OCI-LY7 (cell line): ENCODE measurements around the gene NPM1. TPM values are rescaled to one million over a fixed set of nuclear protein-coding genes. Genes with fewer than 3 reads are reported as not detected.
"Not testable (repeated sequence)": the region's sequence is repeated elsewhere in the genome, so short reads cannot be mapped to it uniquely, and the experiment has no call there.

Source experiments
- BruUV-seq: library from RNA; stranded (reverse); fragments of 400-500 nt; replicated peaks from 2 replicates; lab custom pipeline; 2021; lab: Mats Ljungman, UMichigan
- CTCF ChIA-PET: fragments of 300-600 bp; sonication (Branson Sonifier 250); formaldehyde crosslinking; loops from one replicate; lab custom pipeline; 2022; ENCODE audit warnings: antibody characterized with exemption; ENCODE audit not compliant: unreplicated experiment; lab: Charles Lee
- POLR2A ChIA-PET: fragments of 300-600 bp; sonication (Branson Sonifier 250); formaldehyde crosslinking; loops from one replicate; lab custom pipeline; 2022; ENCODE audit warnings: antibody characterized with exemption; lab: Charles Lee
- DNase-seq: peaks from one replicate; pipeline ENCODE4 v3.0.0-alpha.2; 2015; ENCODE audit warnings: low spot score
- H2AFZ ChIP-seq: fragments of 200-600 bp; sonication (generic), shearing (Covaris generic); 2 replicates; pipeline ENCODE4 v1.6.1; 2014; ENCODE audit warnings: mild to moderate bottlenecking, antibody characterized with exemption, low read length, moderate library complexity
- H3K27ac ChIP-seq: fragments of 200-600 bp; sonication (generic); 2 replicates; pipeline ENCODE4 v1.5.1; 2014; ENCODE audit warnings: mixed run types, low read depth, mild to moderate bottlenecking, moderate library complexity, low read length, inconsistent platforms; ENCODE audit not compliant: poor library complexity, severe bottlenecking
- H3K36me3 ChIP-seq: fragments of 200-600 bp; sonication (generic); 2 replicates; pipeline ENCODE4 v1.6.1; 2014; ENCODE audit warnings: mild to moderate bottlenecking, antibody characterized with exemption, low read length, moderate library complexity, mixed read lengths; ENCODE audit not compliant: insufficient read depth
- H3K4me1 ChIP-seq: fragments of 200-600 bp; sonication (generic); 2 replicates; pipeline ENCODE4 v1.5.1; 2014; ENCODE audit warnings: mild to moderate bottlenecking, low read length; ENCODE audit not compliant: insufficient read depth, poor library complexity, severe bottlenecking
- H3K4me2 ChIP-seq: fragments of 200-600 bp; sonication (generic); 2 replicates; pipeline ENCODE4 v1.6.1; 2014; ENCODE audit warnings: mild to moderate bottlenecking, low read length
- H3K4me3 ChIP-seq: fragments of 200-600 bp; sonication (generic); 2 replicates; pipeline ENCODE4 v1.5.1; 2014; ENCODE audit warnings: mild to moderate bottlenecking, low read depth, low read length; ENCODE audit not compliant: poor library complexity, severe bottlenecking
- H3K79me2 ChIP-seq: fragments of 200-600 bp; sonication (generic); 2 replicates; pipeline ENCODE4 v1.6.1; 2016; ENCODE audit warnings: low read depth, mild to moderate bottlenecking, low read length, moderate library complexity, mixed read lengths; ENCODE audit not compliant: insufficient read depth
- H3K9me2 ChIP-seq: fragments of 200-600 bp; sonication (generic); 2 replicates; pipeline ENCODE4 v1.6.1; 2016; ENCODE audit warnings: mild to moderate bottlenecking, low read length, mixed read lengths; ENCODE audit not compliant: insufficient read depth
- H3K9me3 ChIP-seq: fragments of 200-600 bp; sonication (generic); 2 replicates; pipeline ENCODE4 v1.6.1; 2014; ENCODE audit warnings: mild to moderate bottlenecking, mixed run types, low read length, mixed read lengths
- H4K20me1 ChIP-seq: fragments of 200-600 bp; sonication (generic); 2 replicates; pipeline ENCODE4 v1.6.1; 2014; ENCODE audit warnings: mild to moderate bottlenecking, antibody characterized with exemption, low read length, moderate library complexity, mixed read lengths; ENCODE audit not compliant: insufficient read depth
- CTCF ChIP-seq: fragments of 200-600 bp; sonication (generic); conservative IDR thresholded peaks from 2 replicates; pipeline ENCODE4 v1.5.1; 2014; ENCODE audit warnings: mild to moderate bottlenecking, antibody characterized with exemption, low read length, moderate library complexity, mixed read lengths
- EZH2phosphoT487 ChIP-seq: fragments of 200-600 bp; sonication (generic); IDR thresholded peaks from 2 replicates; pipeline ENCODE4 v1.6.1; 2018; ENCODE audit warnings: low read depth, borderline replicate concordance, mild to moderate bottlenecking, mixed run types, antibody characterized with exemption, low read length, moderate library complexity, mixed read lengths
- intact Hi-C: fragments of 100-400 bp; cut with micrococcal nuclease; formaldehyde crosslinking; loops from one replicate; pipeline ENCODE4 v1.10.0; 2022; ENCODE audit not compliant: unreplicated experiment
- total RNA-seq, 2 experiments: library from RNA; depleted of rRNA in 1 of 2; stranded (reverse); fragments of >200 nt in 1 of 2; shearing (Covaris generic) in 1 of 2; gene quantifications; 2 replicates each; pipeline ENCODE4 v1.2.3, GENCODE V29; 2014 to 2022

Gene NPM1
- total RNA-seq, 2 experiments from 2014 or later: 1,091 to 2,027 TPM

DNA sequence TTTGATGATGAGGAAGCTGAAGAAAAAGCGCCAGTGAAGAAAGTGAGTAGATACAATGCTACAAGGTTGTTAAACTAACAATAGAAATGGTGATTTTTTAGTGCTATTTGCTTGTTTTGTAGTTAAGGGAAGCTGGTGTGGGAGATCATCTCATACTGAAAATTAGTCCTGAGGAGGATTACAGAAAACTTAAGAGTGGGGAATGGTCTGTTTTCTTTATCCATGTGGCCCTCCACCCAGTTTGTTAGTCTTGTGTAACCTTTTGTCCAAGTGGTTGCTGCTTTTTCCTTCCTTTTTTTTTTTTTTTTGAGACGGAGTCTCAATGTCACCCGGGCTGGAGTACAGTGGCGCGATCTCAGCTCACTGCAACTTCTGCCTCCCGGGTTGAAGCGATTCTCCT lies 12.5 kb downstream of the NPM1 start:
- H3K4me2 ChIP-seq: no peak overlapping the region
- H3K4me1 ChIP-seq: no peaks in the 10 kb centered on the region
- no TSS peak for BruUV-seq
- no peak for DNase-seq
- no peak overlapping the region for H2AFZ ChIP-seq
- H4K20me1 ChIP-seq: peaks cover 62% of the 10 kb centered on the region
- H3K27ac ChIP-seq: no peak overlapping the region
- H3K9me2 ChIP-seq: no peaks in the 10 kb centered on the region
- intact Hi-C loops: no loop called here
- H3K4me3 ChIP-seq: no peak overlapping the region
- POLR2A ChIA-PET: interaction anchor here (0.9 kb wide), 1 partner anchor 12 kb away, joined by 6 read pairs; the partner anchor contains the start of gene NPM1
- H3K79me2 ChIP-seq: peaks cover 73% of the 10 kb centered on the region
- no peak for TF ChIP-seq EZH2phosphoT487
- no peak for TF ChIP-seq CTCF
- CTCF ChIA-PET: no interaction called here
- no peaks in the 10 kb centered on the region for H3K9me3 ChIP-seq
- H3K36me3 ChIP-seq: peaks cover 76% of the 10 kb centered on the region

DNA sequence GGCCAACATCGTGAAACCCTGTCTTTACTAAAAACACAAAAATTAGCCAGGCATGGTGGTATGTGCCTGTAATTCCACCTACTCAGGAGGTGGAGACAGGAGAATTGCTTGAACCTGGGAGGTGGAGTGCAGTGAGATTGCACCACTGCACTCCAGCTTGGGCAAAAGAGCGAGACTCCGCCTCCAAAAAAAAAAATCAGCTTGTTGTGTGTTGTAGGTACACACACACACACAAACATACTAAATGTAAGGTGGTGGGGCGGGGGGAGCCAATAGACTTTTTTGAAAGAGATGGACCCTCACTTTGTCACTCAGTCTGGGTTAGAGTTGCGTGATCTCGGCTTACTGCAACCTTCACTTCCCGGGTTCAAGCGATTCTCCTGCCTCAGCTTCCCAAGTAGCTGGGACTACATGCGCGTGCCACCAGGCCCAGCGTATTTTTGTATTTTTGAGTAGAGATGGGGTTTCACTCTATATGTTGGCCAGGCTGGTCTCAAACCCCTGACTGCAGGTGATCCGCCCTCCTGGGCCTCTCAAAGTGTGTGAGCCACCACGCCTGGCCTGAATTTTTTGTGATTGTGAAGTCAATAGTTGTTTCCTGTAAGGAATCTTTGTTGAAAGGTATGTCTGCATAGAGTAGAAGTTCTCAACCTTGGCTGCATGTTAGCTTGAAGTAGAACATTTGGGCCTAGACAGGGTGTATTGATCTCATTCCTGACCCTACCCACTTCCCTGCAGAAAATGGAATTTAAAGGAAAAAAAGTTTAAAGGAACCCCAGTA lies 13.7 kb downstream of the NPM1 start:
- Histone ChIP-seq H3K4me2 (no peak overlapping the region), H3K27ac (no peak overlapping the region), H3K79me2 (peaks cover 73% of the 10 kb centered on the region), H2AFZ (no peak overlapping the region), H3K36me3 (peaks cover 76% of the 10 kb centered on the region), H3K4me1 (no peaks in the 10 kb centered on the region), H3K9me2 (no peaks in the 10 kb centered on the region), H4K20me1 (peaks cover 62% of the 10 kb centered on the region), H3K4me3 (no peak overlapping the region), H3K9me3 (no peaks in the 10 kb centered on the region)
- no TSS peak for BruUV-seq
- DNase-seq: no peak
- intact Hi-C loops: no loop called here
- TF ChIP-seq CTCF: no peak
- CTCF ChIA-PET: no interaction called here
- POLR2A ChIA-PET: interaction anchor here (0.5 kb wide), 1 partner anchor 9 kb away, joined by 3 read pairs; no protein-coding TSS in a partner anchor

DNA sequence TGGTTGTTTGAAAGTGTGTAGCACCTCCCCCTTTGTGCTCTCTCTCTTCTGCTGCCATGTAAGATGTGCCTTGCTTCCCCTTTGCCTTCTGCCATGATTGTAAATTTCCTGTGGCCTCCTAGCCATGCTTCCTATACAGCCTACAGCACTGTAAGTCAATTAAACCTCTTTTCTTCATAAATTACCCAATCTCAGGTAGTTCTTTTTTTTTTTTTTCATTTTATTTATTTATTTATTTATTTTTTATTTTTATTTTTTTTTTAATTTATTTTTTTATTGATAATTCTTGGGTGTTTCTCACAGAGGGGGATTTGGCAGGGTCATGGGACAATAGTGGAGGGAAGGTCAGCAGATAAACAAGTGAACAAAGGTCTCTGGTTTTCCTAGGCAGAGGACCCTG lies 15.1 kb downstream of the NPM1 start:
- POLR2A ChIA-PET, CTCF ChIA-PET, H3K9me3 ChIP-seq, intact Hi-C loops, H3K9me2 ChIP-seq, H2AFZ ChIP-seq, H3K27ac ChIP-seq, H3K4me2 ChIP-seq, H3K4me3 ChIP-seq, H3K4me1 ChIP-seq, DNase-seq, BruUV-seq: not testable (repeated sequence)
- Histone ChIP-seq H3K36me3 (peaks cover 76% of the 10 kb centered on the region), H4K20me1 (peaks cover 62% of the 10 kb centered on the region), H3K79me2 (peaks cover 73% of the 10 kb centered on the region)
